WTC11 (cell line): Measurements from ENCODE around the gene ANKRD29. TPM values are rescaled to one million over a fixed set of nuclear protein-coding genes. Genes with fewer than 3 reads are reported as not detected.

Source experiments
- ATAC-seq: fragments of 200-7000 bp; cut with Tn5 transposase; 2 replicates; pipeline ENCODE4 v1.10.0; 2021; ENCODE audit warnings: mild to moderate bottlenecking, moderate library complexity
- CTCF ChIA-PET: fragments of 300-600 bp; sonication (Branson Sonifier 250); formaldehyde crosslinking; loops from one replicate; lab custom pipeline; 2021; ENCODE audit warnings: antibody characterized with exemption; lab: Charles Lee
- POLR2A ChIA-PET: fragments of 350-600 bp; sonication (Branson Sonifier 250); formaldehyde crosslinking; loops from one replicate; lab custom pipeline; 2021; ENCODE audit warnings: antibody characterized with exemption; lab: Charles Lee
- DNase-seq: peaks from one replicate; pipeline ENCODE4 v3.0.0; 2021; ENCODE audit warnings: low spot score
- H3K27ac Mint-ChIP-seq: 2 replicates; pipeline ENCODE4 v1.8.0; 2021; ENCODE audit warnings: mixed read lengths
- H3K27me3 Mint-ChIP-seq: 2 replicates; pipeline ENCODE4 v1.8.0; 2021; ENCODE audit warnings: low read depth, mild to moderate bottlenecking, moderate library complexity, mixed read lengths
- H3K36me3 Mint-ChIP-seq: 2 replicates; pipeline ENCODE4 v1.8.0; 2021; ENCODE audit warnings: mixed read lengths
- H3K4me1 Mint-ChIP-seq: 2 replicates; pipeline ENCODE4 v1.8.0; 2022; ENCODE audit warnings: mixed read lengths
- H3K4me3 Mint-ChIP-seq: 2 replicates; pipeline ENCODE4 v1.8.0; 2021; ENCODE audit warnings: mild to moderate bottlenecking, moderate library complexity, mixed read lengths
- H3K9me3 Mint-ChIP-seq: 2 replicates; pipeline ENCODE4 v1.8.0; 2021; ENCODE audit warnings: mixed read lengths
- ATF1 ChIP-seq: sonication (generic); formaldehyde crosslinking; IDR thresholded peaks from 2 replicates; pipeline ENCODE4 v1.8.1; 2023; ENCODE audit warnings: mild to moderate bottlenecking, moderate library complexity, missing genetic modification reagents
- ATF3 ChIP-seq: sonication (generic); formaldehyde crosslinking; conservative IDR thresholded peaks from 2 replicates; pipeline ENCODE4 v1.8.1; 2022; ENCODE audit warnings: mild to moderate bottlenecking, missing genetic modification reagents
- FOXK1 ChIP-seq: sonication (generic); formaldehyde crosslinking; IDR thresholded peaks from 2 replicates; pipeline ENCODE4 v1.8.0; 2022; ENCODE audit warnings: mild to moderate bottlenecking, moderate library complexity, missing genetic modification reagents
- GABPB1 ChIP-seq: sonication (generic); formaldehyde crosslinking; IDR thresholded peaks from 2 replicates; pipeline ENCODE4 v1.8.1; 2023; ENCODE audit warnings: mild to moderate bottlenecking, missing genetic modification reagents
- GRHL2 ChIP-seq: fragments of 250-450 bp; sonication (Bioruptor Pico); IDR thresholded peaks from 2 replicates; pipeline ENCODE4 v1.8.0; 2022; ENCODE audit warnings: mild to moderate bottlenecking, moderate library complexity; ENCODE audit not compliant: insufficient replicate concordance, severe bottlenecking
- JUN ChIP-seq: sonication (generic); formaldehyde crosslinking; IDR thresholded peaks from 2 replicates; pipeline ENCODE4 v1.8.0; 2023; ENCODE audit warnings: mild to moderate bottlenecking, missing genetic modification reagents
- TEAD1 ChIP-seq: sonication (generic); formaldehyde crosslinking; IDR thresholded peaks from 2 replicates; pipeline ENCODE4 v1.8.0; 2022; ENCODE audit warnings: mild to moderate bottlenecking, missing genetic modification reagents
- TEAD4 ChIP-seq: sonication (generic); formaldehyde crosslinking; IDR thresholded peaks from 2 replicates; pipeline ENCODE4 v1.8.0; 2022; ENCODE audit warnings: mild to moderate bottlenecking, missing genetic modification reagents
- total RNA-seq: library from RNA; stranded (reverse); gene quantifications from 3 replicates; pipeline ENCODE4 v1.2.3, GENCODE V29; 2021
- TF ChIP-seq, protein P1 (sequence below): sonication (generic); formaldehyde crosslinking; IDR thresholded peaks from 2 replicates; pipeline ENCODE4 v1.8.0; 2022; ENCODE audit warnings: mild to moderate bottlenecking, missing genetic modification reagents
- TF ChIP-seq, protein P2 (sequence below): sonication (generic); formaldehyde crosslinking; IDR thresholded peaks from 2 replicates; pipeline ENCODE4 v1.8.1; 2023; ENCODE audit warnings: mild to moderate bottlenecking, missing genetic modification reagents
- TF ChIP-seq, protein P3 (sequence below): fragments of 250-450 bp; sonication (Bioruptor Pico); IDR thresholded peaks from 2 replicates; pipeline ENCODE4 v1.9.0; 2021; ENCODE audit warnings: mild to moderate bottlenecking
- TF ChIP-seq, protein P4 (sequence below): sonication (generic); formaldehyde crosslinking; conservative IDR thresholded peaks from 2 replicates; pipeline ENCODE4 v1.8.1; 2023; ENCODE audit warnings: mild to moderate bottlenecking, low read depth, missing genetic modification reagents, moderate library complexity

ANKRD29 gene
- total RNA-seq, 1 experiment from 2014 or later = 4.9 TPM

GRCh38 chr18:23569299-23570063, 93.2 kb downstream of the ANKRD29 start:
- ATAC-seq (no peak), DNase-seq (no peak)
- H3K4me1 Mint-ChIP-seq = peaks cover 8% of the 10 kb centered on the region
- POLR2A ChIA-PET = no interaction called here
- CTCF ChIA-PET = no interaction called here
- H3K9me3 Mint-ChIP-seq = no peaks in the 10 kb centered on the region
- H3K27me3 Mint-ChIP-seq = no peaks in the 10 kb centered on the region
- no peak for TF ChIP-seq FOXK1 (CRISPR knock-in tag)
- 0 out of 2 replicates have a peak, but pooled peaks have one; percentile 18 for TF ChIP-seq GABPB1
- H3K4me3 Mint-ChIP-seq = no peak overlapping the region
- no peak overlapping the region for H3K27ac Mint-ChIP-seq
- peaks cover 51% of the 10 kb centered on the region for H3K36me3 Mint-ChIP-seq

- Mint-ChIP-seq H3K27me3 (no peaks in the 10 kb centered on the region), H3K27ac (no peak overlapping the region), H3K36me3 (peaks cover 54% of the 10 kb centered on the region), H3K9me3 (no peaks in the 10 kb centered on the region), H3K4me1 (no peaks in the 10 kb centered on the region), H3K4me3 (no peak overlapping the region)
- TF ChIP-seq, protein P1, sequence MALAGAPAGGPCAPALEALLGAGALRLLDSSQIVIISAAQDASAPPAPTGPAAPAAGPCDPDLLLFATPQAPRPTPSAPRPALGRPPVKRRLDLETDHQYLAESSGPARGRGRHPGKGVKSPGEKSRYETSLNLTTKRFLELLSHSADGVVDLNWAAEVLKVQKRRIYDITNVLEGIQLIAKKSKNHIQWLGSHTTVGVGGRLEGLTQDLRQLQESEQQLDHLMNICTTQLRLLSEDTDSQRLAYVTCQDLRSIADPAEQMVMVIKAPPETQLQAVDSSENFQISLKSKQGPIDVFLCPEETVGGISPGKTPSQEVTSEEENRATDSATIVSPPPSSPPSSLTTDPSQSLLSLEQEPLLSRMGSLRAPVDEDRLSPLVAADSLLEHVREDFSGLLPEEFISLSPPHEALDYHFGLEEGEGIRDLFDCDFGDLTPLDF = no peak
- TF ChIP-seq, protein P2, sequence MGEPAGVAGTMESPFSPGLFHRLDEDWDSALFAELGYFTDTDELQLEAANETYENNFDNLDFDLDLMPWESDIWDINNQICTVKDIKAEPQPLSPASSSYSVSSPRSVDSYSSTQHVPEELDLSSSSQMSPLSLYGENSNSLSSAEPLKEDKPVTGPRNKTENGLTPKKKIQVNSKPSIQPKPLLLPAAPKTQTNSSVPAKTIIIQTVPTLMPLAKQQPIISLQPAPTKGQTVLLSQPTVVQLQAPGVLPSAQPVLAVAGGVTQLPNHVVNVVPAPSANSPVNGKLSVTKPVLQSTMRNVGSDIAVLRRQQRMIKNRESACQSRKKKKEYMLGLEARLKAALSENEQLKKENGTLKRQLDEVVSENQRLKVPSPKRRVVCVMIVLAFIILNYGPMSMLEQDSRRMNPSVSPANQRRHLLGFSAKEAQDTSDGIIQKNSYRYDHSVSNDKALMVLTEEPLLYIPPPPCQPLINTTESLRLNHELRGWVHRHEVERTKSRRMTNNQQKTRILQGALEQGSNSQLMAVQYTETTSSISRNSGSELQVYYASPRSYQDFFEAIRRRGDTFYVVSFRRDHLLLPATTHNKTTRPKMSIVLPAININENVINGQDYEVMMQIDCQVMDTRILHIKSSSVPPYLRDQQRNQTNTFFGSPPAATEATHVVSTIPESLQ (CRISPR knock-in tag) = no peak
- TF ChIP-seq, protein P3, sequence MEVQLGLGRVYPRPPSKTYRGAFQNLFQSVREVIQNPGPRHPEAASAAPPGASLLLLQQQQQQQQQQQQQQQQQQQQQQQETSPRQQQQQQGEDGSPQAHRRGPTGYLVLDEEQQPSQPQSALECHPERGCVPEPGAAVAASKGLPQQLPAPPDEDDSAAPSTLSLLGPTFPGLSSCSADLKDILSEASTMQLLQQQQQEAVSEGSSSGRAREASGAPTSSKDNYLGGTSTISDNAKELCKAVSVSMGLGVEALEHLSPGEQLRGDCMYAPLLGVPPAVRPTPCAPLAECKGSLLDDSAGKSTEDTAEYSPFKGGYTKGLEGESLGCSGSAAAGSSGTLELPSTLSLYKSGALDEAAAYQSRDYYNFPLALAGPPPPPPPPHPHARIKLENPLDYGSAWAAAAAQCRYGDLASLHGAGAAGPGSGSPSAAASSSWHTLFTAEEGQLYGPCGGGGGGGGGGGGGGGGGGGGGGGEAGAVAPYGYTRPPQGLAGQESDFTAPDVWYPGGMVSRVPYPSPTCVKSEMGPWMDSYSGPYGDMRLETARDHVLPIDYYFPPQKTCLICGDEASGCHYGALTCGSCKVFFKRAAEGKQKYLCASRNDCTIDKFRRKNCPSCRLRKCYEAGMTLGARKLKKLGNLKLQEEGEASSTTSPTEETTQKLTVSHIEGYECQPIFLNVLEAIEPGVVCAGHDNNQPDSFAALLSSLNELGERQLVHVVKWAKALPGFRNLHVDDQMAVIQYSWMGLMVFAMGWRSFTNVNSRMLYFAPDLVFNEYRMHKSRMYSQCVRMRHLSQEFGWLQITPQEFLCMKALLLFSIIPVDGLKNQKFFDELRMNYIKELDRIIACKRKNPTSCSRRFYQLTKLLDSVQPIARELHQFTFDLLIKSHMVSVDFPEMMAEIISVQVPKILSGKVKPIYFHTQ (CRISPR knock-in tag) = no peak
- TF ChIP-seq TEAD4 (no peak), GRHL2 (CRISPR knock-in tag) (no peak), TEAD1 (CRISPR knock-in tag) (no peak), JUN (no peak), ATF3 (CRISPR knock-in tag) (no peak), ATF1 (no peak)
- TF ChIP-seq, protein P4, sequence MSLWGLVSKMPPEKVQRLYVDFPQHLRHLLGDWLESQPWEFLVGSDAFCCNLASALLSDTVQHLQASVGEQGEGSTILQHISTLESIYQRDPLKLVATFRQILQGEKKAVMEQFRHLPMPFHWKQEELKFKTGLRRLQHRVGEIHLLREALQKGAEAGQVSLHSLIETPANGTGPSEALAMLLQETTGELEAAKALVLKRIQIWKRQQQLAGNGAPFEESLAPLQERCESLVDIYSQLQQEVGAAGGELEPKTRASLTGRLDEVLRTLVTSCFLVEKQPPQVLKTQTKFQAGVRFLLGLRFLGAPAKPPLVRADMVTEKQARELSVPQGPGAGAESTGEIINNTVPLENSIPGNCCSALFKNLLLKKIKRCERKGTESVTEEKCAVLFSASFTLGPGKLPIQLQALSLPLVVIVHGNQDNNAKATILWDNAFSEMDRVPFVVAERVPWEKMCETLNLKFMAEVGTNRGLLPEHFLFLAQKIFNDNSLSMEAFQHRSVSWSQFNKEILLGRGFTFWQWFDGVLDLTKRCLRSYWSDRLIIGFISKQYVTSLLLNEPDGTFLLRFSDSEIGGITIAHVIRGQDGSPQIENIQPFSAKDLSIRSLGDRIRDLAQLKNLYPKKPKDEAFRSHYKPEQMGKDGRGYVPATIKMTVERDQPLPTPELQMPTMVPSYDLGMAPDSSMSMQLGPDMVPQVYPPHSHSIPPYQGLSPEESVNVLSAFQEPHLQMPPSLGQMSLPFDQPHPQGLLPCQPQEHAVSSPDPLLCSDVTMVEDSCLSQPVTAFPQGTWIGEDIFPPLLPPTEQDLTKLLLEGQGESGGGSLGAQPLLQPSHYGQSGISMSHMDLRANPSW (CRISPR knock-in tag) = no peak
- ChIA-PET CTCF (no interaction called here), POLR2A (no interaction called here)
- no peak for ATAC-seq
- DNase-seq = no peak
Measured at GRCh38 chr18:23568281-23569138, 94.2 kb downstream of the ANKRD29 start.
